ENCODE results near the gene RASSF9.

DNA sequence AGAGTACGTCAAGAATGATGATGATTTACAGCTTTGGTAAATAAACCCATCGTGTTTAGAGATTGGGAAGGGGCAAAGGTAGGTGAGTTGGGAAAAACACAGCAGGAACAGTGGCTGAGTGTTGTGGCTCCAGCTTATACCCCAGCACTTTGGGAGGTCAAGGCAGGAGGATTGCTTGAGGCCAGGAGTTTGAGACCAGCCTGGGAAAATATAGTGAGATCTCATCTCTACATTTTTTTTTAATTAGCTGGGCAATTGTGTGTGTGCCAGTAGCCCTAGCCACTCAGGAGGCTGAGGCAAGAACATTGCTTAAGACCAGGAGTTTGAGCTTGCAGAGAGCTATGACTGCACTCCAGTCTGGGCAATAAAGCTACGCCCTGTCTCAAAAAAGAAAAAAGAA is 77.1 kb downstream of the RASSF9 start:
- TF ChIP-seq, protein P1, sequence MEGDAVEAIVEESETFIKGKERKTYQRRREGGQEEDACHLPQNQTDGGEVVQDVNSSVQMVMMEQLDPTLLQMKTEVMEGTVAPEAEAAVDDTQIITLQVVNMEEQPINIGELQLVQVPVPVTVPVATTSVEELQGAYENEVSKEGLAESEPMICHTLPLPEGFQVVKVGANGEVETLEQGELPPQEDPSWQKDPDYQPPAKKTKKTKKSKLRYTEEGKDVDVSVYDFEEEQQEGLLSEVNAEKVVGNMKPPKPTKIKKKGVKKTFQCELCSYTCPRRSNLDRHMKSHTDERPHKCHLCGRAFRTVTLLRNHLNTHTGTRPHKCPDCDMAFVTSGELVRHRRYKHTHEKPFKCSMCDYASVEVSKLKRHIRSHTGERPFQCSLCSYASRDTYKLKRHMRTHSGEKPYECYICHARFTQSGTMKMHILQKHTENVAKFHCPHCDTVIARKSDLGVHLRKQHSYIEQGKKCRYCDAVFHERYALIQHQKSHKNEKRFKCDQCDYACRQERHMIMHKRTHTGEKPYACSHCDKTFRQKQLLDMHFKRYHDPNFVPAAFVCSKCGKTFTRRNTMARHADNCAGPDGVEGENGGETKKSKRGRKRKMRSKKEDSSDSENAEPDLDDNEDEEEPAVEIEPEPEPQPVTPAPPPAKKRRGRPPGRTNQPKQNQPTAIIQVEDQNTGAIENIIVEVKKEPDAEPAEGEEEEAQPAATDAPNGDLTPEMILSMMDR (IDR thresholded peaks at IDR 0.05) = no peak
- no peak for TF ChIP-seq POLR2A (IDR thresholded peaks at IDR 0.05; ENCODE audit: low read depth)
- no peak for TF ChIP-seq POLR2AphosphoS5 (IDR thresholded peaks at IDR 0.05)

Measured in esophagus muscularis mucosa (tissue), 3 donors.